Fibroblast of skin of left quadriceps (primary cell): ENCODE data around the gene SREK1.
"Not testable (repeated sequence)": the region's sequence is repeated elsewhere in the genome, so short reads cannot be mapped to it uniquely, and the experiment has no call there.

Experiments used
- DNase-seq, 2 experiments: peaks; one replicate each; pipeline ENCODE4 v3.0.0-alpha.2; 2013; ENCODE audit warnings: low read depth in 2 of 2

SREK1 gene

GRCh38 chr5:66144074-66144833, at the start of gene SREK1:
TSS of gene SREK1 (plus strand) at chr5:66144300. CDS start at chr5:66144377, 77 bp downstream.
- peak; percentile 87 to 89 for DNase-seq

- no peak for DNase-seq
Measured at GRCh38 chr5:66100851-66101250, 43.2 kb upstream of the SREK1 start.

- DNase-seq, result peak in 1 of 2 experiments; percentile 0
Measured at GRCh38 chr5:66113160-66113559, 30.9 kb upstream of the SREK1 start.

- no peak for DNase-seq
Measured at GRCh38 chr5:66118304-66118703, 25.8 kb upstream of the SREK1 start.

- DNase-seq, result peak in 1 of 2 experiments; percentile 0
Measured at GRCh38 chr5:66122379-66123034, 21.6 kb upstream of the SREK1 start.

- DNase-seq, result no peak
Measured at GRCh38 chr5:66129144-66129543, 15.0 kb upstream of the SREK1 start.

- DNase-seq, result no peak
Measured at GRCh38 chr5:66130493-66130892, 13.6 kb upstream of the SREK1 start.

GRCh38 chr5:66134407-66134861, 9.7 kb upstream of the SREK1 start:
- no peak for DNase-seq

GRCh38 chr5:66136053-66136452, 8.0 kb upstream of the SREK1 start:
- no peak for DNase-seq

GRCh38 chr5:66136944-66137343, 7.2 kb upstream of the SREK1 start:
- not testable (repeated sequence) for DNase-seq

GRCh38 chr5:66138637-66139317, 5.3 kb upstream of the SREK1 start:
- no peak for DNase-seq

- DNase-seq, result no peak
Measured at GRCh38 chr5:66139318-66139712, 4.8 kb upstream of the SREK1 start.

- no peak for DNase-seq
Measured at GRCh38 chr5:66142417-66142816, 1.7 kb upstream of the SREK1 start.

- DNase-seq, result no peak
Measured at GRCh38 chr5:66143473-66144073, 527 bp upstream of the SREK1 start.

- DNase-seq, result no peak
Measured at GRCh38 chr5:66144834-66145390, 812 bp downstream of the SREK1 start.

- no peak for DNase-seq
Measured at GRCh38 chr5:66145737-66146136, 1.6 kb downstream of the SREK1 start.

- DNase-seq, result no peak
Measured at GRCh38 chr5:66149950-66150349, 5.8 kb downstream of the SREK1 start.

- DNase-seq, result no peak
Measured at GRCh38 chr5:66151030-66151429, 6.9 kb downstream of the SREK1 start.

- no peak for DNase-seq
Measured at GRCh38 chr5:66151491-66151890, 7.4 kb downstream of the SREK1 start.

- no peak for DNase-seq
Measured at GRCh38 chr5:66157046-66157445, 12.9 kb downstream of the SREK1 start.

- no peak for DNase-seq
Measured at GRCh38 chr5:66161356-66161755, 17.3 kb downstream of the SREK1 start.
